Breast epithelium (tissue), 3 donors: ENCODE measurements around the gene FBN3.

Source experiments
- POLR2A ChIP-seq: fragments of 450-650 bp; IDR thresholded peaks from one replicate; pipeline ENCODE4 v1.6.1; 2016; ENCODE audit warnings: antibody characterized with exemption, mild to moderate bottlenecking, moderate library complexity
- POLR2AphosphoS5 ChIP-seq, 3 donors: sonication (generic); formaldehyde crosslinking; IDR thresholded peaks; one replicate each; pipeline ENCODE4 v1.6.1; 2017; ENCODE audit warnings: antibody characterized with exemption in 3 of 3
- TF ChIP-seq, protein P1 (sequence below), 3 donors: fragments of 450-650 bp; IDR thresholded peaks; one replicate each; pipeline ENCODE4 v1.5.1; 2016 to 2017; ENCODE audit warnings: antibody characterized with exemption in 3 of 3, mild to moderate bottlenecking in 3 of 3, moderate library complexity in 3 of 3

DNA sequence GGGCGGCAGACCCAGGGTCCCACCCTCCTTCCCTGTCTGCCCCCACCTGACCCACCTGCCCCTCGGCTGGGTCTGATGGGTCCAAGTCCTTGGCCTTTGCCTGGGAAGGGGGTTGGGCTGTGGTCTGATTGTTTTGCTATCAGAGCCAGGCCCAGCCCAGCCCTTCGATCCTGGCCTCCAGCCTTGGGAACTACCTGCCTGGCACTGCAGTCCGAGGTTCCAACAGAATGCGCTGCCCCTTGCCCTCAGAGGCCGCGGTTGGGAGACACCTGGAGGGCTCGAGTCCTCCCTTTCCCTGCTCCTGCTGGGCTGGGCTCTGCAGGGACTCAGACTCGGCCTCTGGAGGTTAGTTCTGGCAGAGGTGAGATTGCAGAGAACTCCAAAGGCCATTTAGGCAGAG, 95.2 kb downstream of the FBN3 start:
- TF ChIP-seq, protein P1, sequence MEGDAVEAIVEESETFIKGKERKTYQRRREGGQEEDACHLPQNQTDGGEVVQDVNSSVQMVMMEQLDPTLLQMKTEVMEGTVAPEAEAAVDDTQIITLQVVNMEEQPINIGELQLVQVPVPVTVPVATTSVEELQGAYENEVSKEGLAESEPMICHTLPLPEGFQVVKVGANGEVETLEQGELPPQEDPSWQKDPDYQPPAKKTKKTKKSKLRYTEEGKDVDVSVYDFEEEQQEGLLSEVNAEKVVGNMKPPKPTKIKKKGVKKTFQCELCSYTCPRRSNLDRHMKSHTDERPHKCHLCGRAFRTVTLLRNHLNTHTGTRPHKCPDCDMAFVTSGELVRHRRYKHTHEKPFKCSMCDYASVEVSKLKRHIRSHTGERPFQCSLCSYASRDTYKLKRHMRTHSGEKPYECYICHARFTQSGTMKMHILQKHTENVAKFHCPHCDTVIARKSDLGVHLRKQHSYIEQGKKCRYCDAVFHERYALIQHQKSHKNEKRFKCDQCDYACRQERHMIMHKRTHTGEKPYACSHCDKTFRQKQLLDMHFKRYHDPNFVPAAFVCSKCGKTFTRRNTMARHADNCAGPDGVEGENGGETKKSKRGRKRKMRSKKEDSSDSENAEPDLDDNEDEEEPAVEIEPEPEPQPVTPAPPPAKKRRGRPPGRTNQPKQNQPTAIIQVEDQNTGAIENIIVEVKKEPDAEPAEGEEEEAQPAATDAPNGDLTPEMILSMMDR (IDR thresholded peaks at IDR 0.05) = no peak
- no peak for TF ChIP-seq POLR2AphosphoS5 (IDR thresholded peaks at IDR 0.05)
- TF ChIP-seq POLR2A = no peak
